KBM-7 (cell line): ENCODE measurements around the gene NPW.
"Not testable (repeated sequence)": the region's sequence is repeated elsewhere in the genome, so short reads cannot be mapped to it uniquely, and the experiment has no call there.

Source experiments
- DNase-seq: peaks from one replicate; pipeline ENCODE4 v3.0.0-alpha.2; 2015
- in situ Hi-C: fragments of 300-500 bp; cut with MboI; formaldehyde crosslinking; loops from 2 replicates; pipeline ENCODE4 v1.14.3; 2020; ENCODE audit warnings: low sequenced_read_pairs, low pct_unique_long_range_greater_than_20kb, mixed read lengths

The NPW gene

GRCh38 chr16:1999866-2000514 lies 19.6 kb upstream of the NPW start:
- in situ Hi-C loops = no loop called here
- DNase-seq = no peak

DNA sequence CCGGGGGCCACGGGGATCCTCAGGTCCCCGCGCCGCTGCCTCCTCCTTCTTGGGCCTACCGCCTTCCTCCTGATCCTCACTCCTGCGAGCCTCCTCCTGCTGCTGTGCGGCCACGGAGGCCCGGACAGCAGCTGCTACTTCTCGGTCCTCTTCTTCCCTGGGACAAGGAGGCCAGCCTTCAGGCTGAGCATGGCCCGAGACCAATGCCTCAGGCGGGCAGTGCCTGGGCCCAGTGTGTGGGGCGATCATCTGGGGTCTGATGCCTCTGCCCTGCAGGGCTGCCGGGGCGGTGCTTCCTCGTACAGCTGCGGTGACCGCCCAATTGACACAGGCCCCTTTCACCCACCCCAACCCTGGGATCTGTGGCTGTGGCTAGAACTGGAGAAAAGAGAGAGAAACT lies 18.6 kb upstream of the NPW start:
- no peak for DNase-seq
- in situ Hi-C loops = no loop called here

DNA sequence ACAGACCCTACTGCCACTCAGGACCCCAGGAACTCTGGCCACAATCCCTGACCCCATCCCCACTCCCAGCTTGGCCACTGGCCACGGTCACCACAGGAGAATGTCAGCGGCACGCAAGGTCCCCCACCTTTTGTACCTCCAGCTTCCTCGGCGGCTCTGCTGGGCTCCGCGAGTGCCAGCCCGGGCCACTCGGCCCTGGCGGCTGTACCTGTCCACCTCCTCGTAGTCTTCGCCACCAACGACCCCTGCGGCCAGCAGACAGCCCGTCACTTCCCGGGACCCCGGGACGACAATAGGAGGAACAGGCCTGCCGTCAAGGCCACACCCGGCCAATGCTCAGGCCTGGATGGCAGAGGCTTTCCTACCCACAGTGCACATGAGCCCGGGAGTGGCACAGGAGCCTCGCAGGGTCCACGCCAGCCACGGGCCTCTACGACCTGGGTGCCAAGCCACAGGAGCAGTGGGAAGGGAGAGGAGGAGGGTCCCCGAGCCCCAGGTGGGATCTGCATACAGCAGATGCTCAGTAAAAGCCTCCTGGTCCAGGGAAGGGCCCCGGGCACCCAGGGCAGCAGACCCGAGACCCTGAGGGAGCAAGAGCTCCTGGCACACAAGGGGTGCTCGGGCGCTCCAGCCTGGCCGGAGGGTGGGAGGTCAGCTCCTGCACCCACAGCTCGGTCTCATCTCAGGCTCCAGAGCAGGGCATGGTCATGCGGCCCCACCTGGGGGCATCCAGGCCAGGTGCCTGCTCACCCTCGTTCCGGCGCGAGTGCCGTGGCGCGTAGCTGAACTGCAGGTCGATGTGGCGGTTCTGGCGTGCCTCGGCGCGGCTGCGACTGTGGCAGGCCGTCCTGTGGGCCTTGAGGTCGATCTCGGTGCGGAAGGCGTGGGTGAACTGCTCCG lies 17.9 kb upstream of the NPW start:
- in situ Hi-C loops = no loop called here
- DNase-seq = no peak

DNA sequence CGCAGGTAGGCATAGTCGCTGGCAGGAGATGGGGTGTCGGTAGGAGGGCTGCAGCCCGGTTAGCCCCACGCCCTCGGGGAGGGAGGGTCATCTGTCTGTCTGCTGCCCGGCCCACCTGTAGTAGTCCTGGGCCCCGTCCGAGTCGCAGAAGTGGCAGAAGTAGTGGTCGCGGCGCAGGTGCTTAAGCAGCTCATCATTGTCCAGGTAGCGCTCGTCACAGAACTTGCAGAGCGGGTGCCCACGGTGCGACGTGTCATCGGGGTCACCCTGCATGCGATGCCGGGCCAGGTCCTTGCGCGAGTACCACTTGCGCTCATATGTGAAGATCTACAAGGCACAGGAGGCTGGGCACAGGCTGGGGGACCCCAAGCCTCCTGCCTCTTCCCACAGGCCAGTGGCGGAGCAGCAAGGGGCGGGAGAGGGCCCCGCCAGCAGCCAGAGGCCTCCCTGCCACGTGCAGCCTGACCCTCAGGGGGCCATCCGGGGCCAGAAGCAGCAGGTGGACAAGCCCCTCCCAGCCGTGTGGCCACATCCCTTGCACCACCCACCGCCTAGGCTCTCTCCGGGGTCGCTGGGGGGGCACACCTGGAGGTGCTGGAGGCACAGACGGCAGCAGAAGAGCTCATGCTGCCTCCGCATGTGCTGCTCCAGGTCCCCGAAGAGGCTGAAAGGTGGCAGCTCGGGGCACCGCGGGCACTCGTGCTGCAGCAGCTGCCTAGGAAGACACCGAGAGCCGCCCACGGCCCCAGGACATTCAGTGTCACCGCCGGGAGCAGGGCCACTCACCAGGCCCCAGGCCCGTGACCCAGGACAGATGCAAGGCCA lies 17.0 kb upstream of the NPW start:
- DNase-seq = no peak
- in situ Hi-C loops = no loop called here

- no peak for DNase-seq
- in situ Hi-C loops = no loop called here
Observed at GRCh38 chr16:2003231-2003826, 16.3 kb upstream of the NPW start.

- in situ Hi-C loops = no loop called here
Observed at GRCh38 chr16:2003827-2004641, 15.6 kb upstream of the NPW start.

GRCh38 chr16:2004795-2005517 lies 14.6 kb upstream of the NPW start:
- no peak for DNase-seq
- in situ Hi-C loops = no loop called here

More at GRCh38 chr16:2003827-2004641, 15.6 kb upstream of the NPW start:
- peak; percentile 91 for DNase-seq

- no peak for DNase-seq
- in situ Hi-C loops = no loop called here
Observed at GRCh38 chr16:2005646-2006045, 13.9 kb upstream of the NPW start.

DNA sequence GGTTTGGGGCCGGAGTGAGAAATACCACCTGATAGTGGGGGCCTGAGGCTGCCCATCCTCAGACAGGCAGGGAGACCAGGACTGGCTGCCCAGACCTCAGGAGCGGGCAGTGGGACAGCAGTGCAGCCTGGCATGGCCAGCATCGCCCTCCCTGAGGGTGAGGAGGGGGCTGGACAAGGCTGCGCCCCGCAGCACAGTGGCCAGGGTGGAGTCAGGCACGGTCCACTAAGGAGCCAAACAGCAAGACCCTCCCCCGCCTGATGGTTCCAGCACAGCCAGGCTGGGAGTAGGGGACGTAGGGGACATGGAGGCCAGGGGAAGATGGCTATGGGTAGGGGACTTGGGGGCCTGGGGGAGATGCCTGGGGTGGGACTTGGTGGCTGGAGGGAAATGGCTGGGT lies 13.3 kb upstream of the NPW start:
- in situ Hi-C loops = no loop called here

GRCh38 chr16:2007081-2007836 lies 12.3 kb upstream of the NPW start:
- in situ Hi-C loops = no loop called here
- DNase-seq = no peak

More for the DNA sequence above, 13.3 kb upstream of the NPW start:
- DNase-seq = no peak

DNA sequence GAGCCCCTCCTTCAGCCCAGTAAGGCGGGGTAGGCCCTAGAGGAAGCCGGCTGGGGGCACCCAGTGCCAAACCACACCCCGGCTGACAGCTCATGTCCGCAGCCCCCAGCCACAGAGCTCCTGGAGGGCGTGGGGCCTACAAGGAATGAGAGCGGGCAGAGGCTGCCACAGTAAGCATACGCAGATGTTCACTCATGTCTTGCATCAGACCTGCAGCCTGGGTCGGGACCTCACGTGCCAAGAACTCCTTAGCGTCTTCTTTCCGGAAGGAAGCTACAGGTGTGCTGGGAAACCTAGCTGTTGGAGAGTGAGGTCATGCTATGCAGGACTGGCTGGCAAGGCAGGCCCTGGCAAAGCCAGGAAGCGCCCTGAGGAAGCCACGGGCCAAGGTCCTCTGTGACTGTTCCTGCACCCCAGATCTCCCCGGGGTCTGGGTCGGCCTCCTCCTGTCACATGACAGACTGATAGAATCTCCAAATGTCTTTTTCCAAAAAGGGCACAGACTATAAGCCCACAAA lies 11.5 kb upstream of the NPW start:
- in situ Hi-C loops = no loop called here
- peak; percentile 71 for DNase-seq

- in situ Hi-C loops = no loop called here
- peak; percentile 49 for DNase-seq
Observed at GRCh38 chr16:2008631-2009163, 10.9 kb upstream of the NPW start.

- in situ Hi-C loops = no loop called here
- no peak for DNase-seq
Observed at GRCh38 chr16:2009164-2009711, 10.3 kb upstream of the NPW start.

- peak; percentile 82 for DNase-seq
- in situ Hi-C loops = no loop called here
Observed at GRCh38 chr16:2009791-2010510, 9.6 kb upstream of the NPW start, which contains the start of gene ZNF598. TSS of gene ZNF598 (minus strand) at chr16:2009821.

- DNase-seq, in situ Hi-C loops: not testable (repeated sequence)
Observed at GRCh38 chr16:2011726-2012125, 7.9 kb upstream of the NPW start.

- DNase-seq = no peak
- in situ Hi-C loops = no loop called here
Observed at GRCh38 chr16:2013527-2013926, 6.1 kb upstream of the NPW start.
